Measurements from ENCODE around the gene LCE2C.

The LCE2C gene

DNA sequence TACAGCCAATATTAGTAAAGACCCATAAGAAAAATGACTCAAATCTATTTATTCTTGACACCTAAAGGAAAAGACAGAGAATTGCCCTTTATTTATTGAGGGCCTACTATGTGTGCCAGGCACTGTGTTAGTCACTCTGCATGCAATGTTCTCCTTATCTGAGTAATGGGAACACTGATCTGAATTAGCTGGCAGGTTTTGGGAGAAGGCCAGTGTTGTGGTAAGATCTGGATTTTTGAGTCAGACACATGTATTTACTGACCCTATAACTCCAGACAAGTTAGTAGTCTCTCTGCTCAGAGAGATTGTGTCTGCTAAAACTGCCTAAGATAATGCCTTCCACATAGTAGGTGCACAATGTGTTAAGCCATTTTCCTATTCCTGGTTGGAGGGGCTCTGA, 50.2 kb downstream of the LCE2C start:
- no peak for DNase-seq (ENCODE audit: low spot score)
